DND-41 (cell line): ENCODE data around the gene RYR2.

Source experiments
- CTCF ChIP-seq: IDR thresholded peaks from 2 replicates; pipeline ENCODE4 v1.5.1; 2012; ENCODE audit warnings: borderline replicate concordance, low read length, moderate library complexity, mild to moderate bottlenecking; ENCODE audit not compliant: poor library complexity, severe bottlenecking; ENCODE audit errors: extremely low read depth
- EZH2 ChIP-seq: IDR thresholded peaks from 3 replicates; pipeline ENCODE4 v1.6.1; 2012; ENCODE audit warnings: borderline replicate concordance, low read depth, mild to moderate bottlenecking, moderate library complexity, low read length, inconsistent platforms; ENCODE audit not compliant: severe bottlenecking

- TF ChIP-seq EZH2 (no peak), CTCF (peak; percentile 31)
These were observed 450.4 kb downstream of the RYR2 start for GRCh38 chr1:237492359-237492758.
